Mononuclear cell (primary cell): ENCODE results near the gene LHFPL4. TPM values are rescaled to one million over a fixed set of nuclear protein-coding genes. Genes with fewer than 3 reads are reported as not detected.
"Not testable (repeated sequence)": the region's sequence is repeated elsewhere in the genome, so short reads cannot be mapped to it uniquely, and the experiment has no call there.

ENCODE experiments used
- H3K27me3 ChIP-seq: 2 replicates; pipeline ENCODE4 v1.6.0; 2011; ENCODE audit warnings: low read length, control low read depth; ENCODE audit not compliant: insufficient read depth
- H3K4me1 ChIP-seq: 2 replicates; pipeline ENCODE4 v1.5.1; 2011; ENCODE audit warnings: mild to moderate bottlenecking, low read length, control low read depth; ENCODE audit not compliant: insufficient read depth
- H3K4me3 ChIP-seq: 2 replicates; pipeline ENCODE4 v1.5.1; 2011; ENCODE audit warnings: mild to moderate bottlenecking, low read length, moderate library complexity
- H3K9me3 ChIP-seq: 2 replicates; pipeline ENCODE4 v1.5.1; 2011; ENCODE audit warnings: low read depth, mild to moderate bottlenecking, control low read depth, low read length
- total RNA-seq: library from RNA; depleted of rRNA; stranded (reverse); fragments of >200 nt; gene quantifications from one replicate; pipeline ENCODE4 v1.2.3, GENCODE V29; 2012

Gene LHFPL4
- total RNA-seq, 1 donor = not detected

DNA sequence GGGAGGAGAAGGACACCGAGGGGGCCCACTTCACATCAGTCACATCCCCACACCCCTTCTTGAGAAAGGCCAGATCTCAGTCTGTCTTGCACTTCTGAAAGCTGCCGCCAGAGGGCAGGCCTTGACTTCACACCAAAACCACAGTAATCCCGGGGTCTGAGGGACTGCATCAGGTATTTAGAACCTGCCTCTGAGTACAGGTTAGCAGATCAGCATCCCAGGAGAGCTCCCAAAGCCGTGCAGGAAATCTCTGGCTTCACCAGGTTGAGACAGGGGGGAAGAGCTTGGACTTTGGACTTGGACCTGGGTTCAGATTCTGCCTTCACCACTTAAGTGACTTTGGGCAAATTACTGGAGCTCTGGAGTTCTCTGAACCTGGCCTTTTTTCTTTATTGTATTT lies 50.3 kb downstream of the LHFPL4 start:
- H3K4me1 ChIP-seq = peaks cover 10% of the 10 kb centered on the region
- H3K4me3 ChIP-seq = no peak overlapping the region
- H3K9me3 ChIP-seq = no peaks in the 10 kb centered on the region
- peaks cover 27% of the 10 kb centered on the region for H3K27me3 ChIP-seq

DNA sequence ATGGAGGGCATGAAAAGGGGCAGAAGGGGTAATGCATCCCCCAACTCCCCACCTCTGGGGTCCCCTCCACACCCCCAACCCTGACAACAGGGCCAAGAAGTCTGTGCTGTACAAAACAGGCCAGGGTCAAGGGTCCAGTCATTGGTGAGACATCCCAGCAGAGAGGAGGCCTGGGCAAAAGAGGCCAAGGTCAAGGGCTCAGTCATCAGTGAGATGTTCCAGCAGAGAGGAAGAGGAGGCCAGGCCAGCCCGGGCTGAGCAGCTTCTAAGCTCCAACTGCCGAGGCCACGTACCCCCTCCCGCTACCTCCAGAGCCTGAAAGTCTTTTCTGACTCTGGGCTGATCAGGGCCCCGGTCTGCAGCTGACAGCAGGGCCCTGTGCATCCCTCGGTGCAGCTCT lies 52.4 kb downstream of the LHFPL4 start:
- no peaks in the 10 kb centered on the region for H3K9me3 ChIP-seq
- H3K27me3 ChIP-seq = peaks cover 27% of the 10 kb centered on the region
- peaks cover 10% of the 10 kb centered on the region for H3K4me1 ChIP-seq
- H3K4me3 ChIP-seq = no peak overlapping the region

DNA sequence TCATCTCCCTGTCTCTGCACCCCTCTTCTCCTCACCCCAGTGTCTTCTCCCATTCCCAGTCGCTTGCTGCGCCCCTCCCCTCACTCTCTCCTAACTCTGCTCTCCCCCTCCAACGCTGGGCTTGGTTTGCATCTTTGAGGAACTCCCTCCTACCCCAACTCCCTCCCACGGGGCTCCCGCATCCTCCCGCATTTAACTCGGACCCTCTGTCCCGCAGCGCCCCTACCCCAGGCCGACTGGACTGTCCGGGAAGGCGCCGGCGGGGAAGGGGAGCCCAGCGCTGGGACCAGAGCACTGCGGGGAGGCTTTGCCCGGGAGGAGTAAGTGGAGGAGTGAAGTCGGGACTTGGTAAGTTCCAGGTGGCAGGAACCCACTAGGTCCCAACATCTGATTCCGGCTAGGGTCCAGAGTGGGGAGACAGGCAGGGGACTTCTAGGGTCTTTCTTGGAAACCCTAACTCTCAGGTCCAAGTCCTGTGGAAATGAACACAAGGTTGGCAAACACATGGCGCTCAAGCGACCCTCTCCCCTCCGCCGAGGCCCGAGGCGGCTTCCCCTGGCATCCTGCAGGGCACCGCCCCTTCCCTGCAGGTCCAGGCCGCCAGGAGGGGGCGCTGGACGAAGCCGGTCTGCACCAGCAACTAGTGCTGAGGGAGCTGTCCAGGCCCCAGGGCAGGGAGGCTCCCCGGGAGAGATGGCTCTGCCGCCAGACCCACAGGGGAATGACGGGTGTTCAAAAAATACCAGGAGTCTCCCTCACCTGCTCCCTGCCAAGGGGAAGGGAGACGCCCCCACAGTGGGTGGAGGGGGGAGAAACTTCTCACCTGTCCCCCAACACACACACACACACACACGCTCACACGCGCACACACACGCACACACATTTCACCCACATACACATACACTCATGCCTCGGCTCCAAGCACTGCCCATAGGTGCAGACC lies 53.2 kb downstream of the LHFPL4 start:
- no peaks in the 10 kb centered on the region for H3K9me3 ChIP-seq
- peaks cover 10% of the 10 kb centered on the region for H3K4me1 ChIP-seq
- peaks cover 27% of the 10 kb centered on the region for H3K27me3 ChIP-seq
- H3K4me3 ChIP-seq = no peak overlapping the region

DNA sequence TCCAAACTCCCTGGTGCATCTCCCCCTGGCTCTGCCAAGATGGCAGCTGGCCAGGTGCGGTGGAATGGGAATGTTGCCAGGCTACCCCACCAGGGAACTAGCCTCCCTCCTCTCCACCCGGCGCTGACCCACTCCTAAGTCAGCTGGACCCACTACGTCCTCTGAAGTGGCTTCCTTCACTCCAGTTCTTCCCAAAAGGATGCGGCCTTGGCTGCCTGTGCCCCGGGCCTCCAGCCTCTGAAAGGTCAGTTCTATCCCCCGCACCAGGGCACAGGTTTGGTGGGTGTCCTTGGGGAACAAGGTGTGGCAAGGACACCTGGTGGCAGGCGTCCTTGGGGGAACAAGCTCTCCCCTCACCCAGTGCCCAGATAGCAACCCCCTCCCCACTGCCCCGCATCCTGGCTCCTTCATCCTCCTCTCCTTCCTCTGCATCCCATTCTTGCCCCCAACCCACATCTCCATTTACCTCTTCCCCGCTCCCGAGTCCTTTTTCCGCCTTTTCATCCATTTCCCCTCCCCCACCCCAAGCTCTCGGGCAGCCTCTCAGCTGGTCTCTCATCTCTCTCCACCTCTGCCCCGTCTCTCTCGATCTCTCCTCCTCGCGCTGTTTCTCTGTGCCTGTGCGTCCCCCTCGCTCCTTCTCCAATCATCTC lies 54.0 kb downstream of the LHFPL4 start:
- Histone ChIP-seq H3K4me1 (peaks cover 10% of the 10 kb centered on the region), H3K9me3 (no peaks in the 10 kb centered on the region), H3K4me3 (no peak overlapping the region), H3K27me3 (peaks cover 27% of the 10 kb centered on the region)

DNA sequence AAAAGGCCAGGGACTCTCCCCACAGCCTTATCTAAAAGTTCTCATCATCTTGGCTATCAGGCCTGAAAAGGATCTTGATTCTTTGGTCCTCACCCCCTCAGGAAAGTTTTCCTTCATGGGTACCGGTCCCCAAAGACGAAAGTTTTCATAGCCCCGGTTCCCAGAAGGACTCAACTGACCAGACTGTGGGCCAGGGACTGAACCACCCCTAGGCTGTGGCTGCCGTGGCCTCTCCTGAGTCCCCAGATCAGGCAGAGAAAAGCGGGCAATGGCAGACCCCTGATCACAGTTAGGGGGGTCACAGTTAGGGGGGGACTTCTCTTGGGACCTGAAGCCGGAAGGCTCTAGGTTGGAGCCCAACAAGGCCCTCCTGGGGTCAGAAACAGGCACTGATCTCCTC lies 54.8 kb downstream of the LHFPL4 start:
- H3K4me1 ChIP-seq = peaks cover 10% of the 10 kb centered on the region
- no peak overlapping the region for H3K4me3 ChIP-seq
- H3K27me3 ChIP-seq = peaks cover 27% of the 10 kb centered on the region
- H3K9me3 ChIP-seq = no peaks in the 10 kb centered on the region

DNA sequence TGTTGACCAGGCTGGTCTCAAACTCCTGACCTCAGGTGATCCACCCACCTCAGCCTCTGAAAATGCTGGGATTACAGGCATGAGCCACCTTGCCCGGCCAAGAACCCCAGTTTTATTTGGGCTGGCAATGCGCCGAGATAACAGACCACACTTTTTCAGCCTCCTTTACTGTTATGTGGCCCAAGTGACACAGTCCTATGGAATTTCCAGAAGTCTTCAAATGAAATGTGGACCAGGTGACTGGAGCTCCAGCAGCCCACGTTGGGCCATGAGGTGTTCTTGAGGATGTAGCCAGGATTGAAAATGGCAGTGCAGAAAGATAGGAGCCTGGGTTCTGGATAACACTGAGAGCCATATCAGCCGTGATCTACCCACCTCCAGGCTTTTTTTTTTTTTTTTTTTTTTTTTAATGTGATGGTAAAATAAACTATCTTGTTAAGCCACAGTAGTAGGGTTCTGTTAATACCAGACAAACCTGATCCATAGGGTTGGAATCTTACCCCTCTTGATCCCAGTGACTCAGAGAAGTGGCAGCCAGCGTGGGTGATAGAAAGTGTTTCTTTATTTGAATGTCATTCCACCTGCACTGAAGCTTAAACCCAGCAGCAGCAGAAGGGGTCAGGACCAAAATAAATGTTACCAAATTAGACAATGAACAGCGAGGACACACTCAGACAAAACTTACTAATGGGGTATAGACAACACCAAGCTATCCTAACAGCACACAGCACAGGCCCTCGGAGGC lies 55.6 kb downstream of the LHFPL4 start:
- peaks cover 27% of the 10 kb centered on the region for H3K27me3 ChIP-seq
- H3K4me3 ChIP-seq = no peak overlapping the region
- no peaks in the 10 kb centered on the region for H3K9me3 ChIP-seq
- peaks cover 10% of the 10 kb centered on the region for H3K4me1 ChIP-seq

DNA sequence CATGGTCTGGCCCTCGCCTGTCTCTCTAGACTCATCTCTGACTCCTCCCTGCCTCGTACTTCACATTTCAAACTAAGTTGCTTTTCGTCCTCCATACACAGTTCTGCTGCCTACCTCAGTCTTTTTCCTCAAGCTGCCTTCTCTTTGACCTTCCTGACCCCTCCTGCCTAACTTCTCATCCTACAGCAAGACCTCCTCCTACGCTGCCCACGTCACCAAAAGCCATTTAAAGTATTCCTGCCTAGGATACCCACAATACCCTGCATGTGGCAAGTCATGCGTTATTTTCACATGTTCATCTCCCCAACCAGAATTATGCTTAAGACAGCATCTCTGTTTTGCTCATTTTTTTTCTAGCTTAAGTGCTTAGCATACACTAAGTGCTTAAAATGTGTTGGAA lies 56.7 kb downstream of the LHFPL4 start:
- no peaks in the 10 kb centered on the region for H3K9me3 ChIP-seq
- peaks cover 27% of the 10 kb centered on the region for H3K27me3 ChIP-seq
- peaks cover 10% of the 10 kb centered on the region for H3K4me1 ChIP-seq
- H3K4me3 ChIP-seq = no peak overlapping the region

DNA sequence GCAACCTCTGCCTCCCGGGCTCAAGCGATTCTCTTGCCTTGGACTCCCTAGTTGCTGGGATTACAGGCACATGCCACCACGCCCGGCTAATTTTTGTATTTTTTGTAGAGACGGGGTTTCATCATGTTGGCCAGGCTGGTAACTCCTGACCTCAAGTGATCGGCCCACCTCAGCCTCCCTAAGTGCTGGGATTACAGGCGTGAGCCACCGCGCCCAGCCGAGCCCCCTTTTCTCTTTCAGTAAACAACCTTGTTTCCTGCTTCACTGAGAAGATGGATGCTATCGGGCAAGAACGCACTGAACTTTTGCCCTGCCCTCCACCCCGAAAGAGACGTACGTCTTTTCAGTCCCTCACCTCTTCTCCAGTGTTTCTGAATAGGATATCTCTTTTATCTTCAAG lies 59.6 kb downstream of the LHFPL4 start:
- H3K4me1 ChIP-seq, H3K27me3 ChIP-seq, H3K4me3 ChIP-seq, H3K9me3 ChIP-seq: not testable (repeated sequence)

DNA sequence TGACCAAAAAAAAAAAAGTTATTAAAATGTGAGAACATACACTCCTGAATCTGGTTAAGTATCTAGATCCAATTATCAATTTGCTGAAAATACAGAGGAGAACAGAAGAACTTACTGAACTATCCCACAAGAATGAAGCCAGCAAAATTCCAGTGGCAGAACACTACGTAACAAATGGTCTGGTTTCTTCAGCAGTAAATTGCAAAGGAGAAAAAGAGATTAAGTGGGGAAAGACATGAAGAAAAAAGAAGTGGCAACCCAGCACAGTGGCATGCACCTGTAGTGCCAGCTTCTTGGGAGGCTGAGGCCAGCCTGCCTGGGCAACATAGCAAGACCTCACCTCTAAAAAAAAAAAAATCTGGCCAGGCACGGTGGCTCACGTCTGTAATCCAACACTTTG lies 62.1 kb downstream of the LHFPL4 start:
- H3K4me1 ChIP-seq = no peaks in the 10 kb centered on the region
- no peaks in the 10 kb centered on the region for H3K9me3 ChIP-seq
- H3K27me3 ChIP-seq = no peaks in the 10 kb centered on the region
- H3K4me3 ChIP-seq = no peak overlapping the region

DNA sequence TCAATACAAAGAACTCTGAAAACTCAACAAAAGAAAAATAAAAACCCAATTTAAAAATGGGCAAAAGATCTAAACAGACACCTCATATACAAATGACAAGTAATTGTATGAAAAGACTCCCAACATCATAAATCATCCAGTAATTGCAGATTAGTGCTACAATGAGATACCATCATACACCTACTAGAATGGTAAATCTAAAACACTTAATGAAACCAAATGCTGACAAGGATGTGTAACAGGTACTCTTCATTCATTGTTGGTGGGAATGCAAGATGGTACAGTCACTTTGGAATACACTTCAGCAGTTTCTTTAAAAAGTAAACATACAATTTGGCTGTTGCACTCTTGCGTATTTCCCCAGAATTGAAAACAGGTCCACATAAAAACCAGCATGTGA lies 68.4 kb downstream of the LHFPL4 start:
- Histone ChIP-seq H3K4me3 (no peak overlapping the region), H3K27me3 (no peaks in the 10 kb centered on the region), H3K4me1 (no peaks in the 10 kb centered on the region), H3K9me3 (no peaks in the 10 kb centered on the region)

DNA sequence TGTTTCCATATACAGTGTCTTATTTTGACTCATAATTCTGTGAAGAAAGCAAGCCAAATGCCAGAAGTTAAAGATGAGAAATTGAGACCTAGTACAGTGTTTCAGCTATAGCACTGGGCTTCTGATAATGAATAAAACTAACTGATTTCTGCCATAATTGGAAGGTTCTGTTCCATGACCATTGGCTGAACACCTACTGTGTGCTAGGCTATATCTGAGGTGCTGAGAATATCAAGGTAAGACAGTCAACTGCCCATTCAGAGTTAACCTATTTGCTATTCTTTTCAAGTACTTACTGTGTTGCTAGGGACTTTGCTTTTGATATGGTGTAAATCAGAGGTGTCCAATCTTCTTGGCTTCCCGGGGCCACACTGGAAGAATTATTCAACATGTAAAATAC lies 73.4 kb downstream of the LHFPL4 start:
- no peaks in the 10 kb centered on the region for H3K9me3 ChIP-seq
- H3K27me3 ChIP-seq = no peaks in the 10 kb centered on the region
- H3K4me1 ChIP-seq = no peaks in the 10 kb centered on the region
- no peak overlapping the region for H3K4me3 ChIP-seq

DNA sequence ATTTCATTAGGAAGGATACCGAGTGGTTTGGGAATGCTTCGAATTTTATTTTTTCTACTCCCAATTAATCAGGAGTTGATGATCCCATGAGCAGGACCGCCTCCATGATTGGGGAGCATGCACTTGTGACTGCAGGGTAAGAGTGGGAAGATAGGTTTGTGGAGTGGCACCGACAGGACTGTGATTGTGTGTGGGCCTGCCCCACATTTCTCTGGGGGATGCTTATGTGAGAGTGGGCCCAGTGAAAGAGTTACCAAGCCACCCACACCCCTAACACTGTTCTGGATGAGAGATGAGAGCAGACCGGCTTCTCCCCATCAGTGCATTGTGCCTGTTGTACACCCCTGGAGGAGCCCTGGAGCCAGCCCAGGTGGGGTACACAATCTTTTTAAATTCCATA lies 76.7 kb downstream of the LHFPL4 start:
- H3K27me3 ChIP-seq = no peaks in the 10 kb centered on the region
- no peaks in the 10 kb centered on the region for H3K9me3 ChIP-seq

DNA sequence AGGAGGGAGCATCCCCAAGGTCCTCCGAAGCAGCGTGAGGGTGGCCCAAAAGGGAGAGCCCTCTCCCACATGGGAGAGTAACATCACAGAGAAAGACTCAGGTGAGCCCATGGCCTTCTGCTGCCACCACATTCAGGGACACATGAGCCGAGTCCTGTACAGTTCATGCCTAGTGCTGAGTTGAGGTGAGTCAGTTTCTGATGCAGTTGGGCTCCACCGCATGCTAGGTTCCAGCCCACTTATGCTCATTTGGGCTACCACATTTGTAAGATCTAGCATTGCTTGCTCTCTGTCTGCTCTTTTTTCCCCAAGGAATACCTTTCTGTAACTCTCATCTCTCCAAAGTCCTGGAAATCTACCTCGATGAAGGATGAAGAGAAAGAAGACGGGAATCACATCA lies 79.1 kb downstream of the LHFPL4 start:
- Histone ChIP-seq H3K4me3 (no peak overlapping the region), H3K9me3 (no peaks in the 10 kb centered on the region), H3K27me3 (no peaks in the 10 kb centered on the region), H3K4me1 (no peaks in the 10 kb centered on the region)

More for the DNA sequence above, 76.7 kb downstream of the LHFPL4 start:
- Histone ChIP-seq H3K4me3 (no peak overlapping the region), H3K4me1 (no peaks in the 10 kb centered on the region)

DNA sequence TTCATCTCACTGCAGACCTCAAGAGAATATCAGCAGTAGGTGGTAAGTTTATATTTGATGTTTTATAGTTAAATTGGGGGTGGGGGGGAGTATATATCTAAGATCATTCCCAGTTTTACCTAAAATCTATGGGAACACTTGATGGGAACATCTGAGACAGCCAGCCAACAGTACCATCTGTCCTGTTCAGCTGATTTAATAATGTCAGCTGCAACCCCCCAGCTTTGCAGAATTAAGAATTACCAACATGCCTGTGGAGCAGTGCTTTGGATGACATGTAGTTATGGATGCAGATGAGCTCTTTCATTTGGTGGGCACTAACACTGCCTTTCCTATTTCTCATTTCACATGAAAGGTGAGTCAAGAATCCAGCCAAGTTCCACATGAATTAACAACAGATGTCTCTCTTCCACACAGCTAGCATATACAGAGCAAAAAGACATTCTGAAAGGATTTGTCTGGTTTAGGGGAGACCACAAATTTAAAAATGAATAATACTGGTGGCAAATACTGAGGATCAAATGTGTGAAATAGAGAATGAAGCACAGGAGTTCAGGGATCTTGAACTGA lies 80.0 kb downstream of the LHFPL4 start:
- Histone ChIP-seq H3K4me1 (no peaks in the 10 kb centered on the region), H3K4me3 (no peak overlapping the region), H3K27me3 (no peaks in the 10 kb centered on the region), H3K9me3 (no peaks in the 10 kb centered on the region)

DNA sequence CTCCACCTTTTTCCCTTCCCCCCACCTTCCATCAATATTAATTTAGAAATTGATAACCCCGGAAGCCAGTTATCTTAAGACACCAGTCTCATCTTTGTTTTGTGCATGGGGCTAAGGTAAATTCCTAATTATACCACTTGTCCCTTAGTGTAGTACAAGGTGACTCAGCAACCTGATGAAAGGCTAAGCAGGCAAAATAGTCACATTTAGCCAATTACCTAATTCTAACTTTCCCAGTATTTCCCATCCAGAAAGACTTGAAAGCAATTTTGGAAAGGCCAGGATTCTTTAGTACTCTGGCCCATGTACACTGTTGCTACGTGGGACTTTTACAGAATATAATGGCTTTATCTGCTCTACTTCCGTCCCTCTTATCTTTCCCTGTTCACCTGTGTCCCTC lies 83.6 kb downstream of the LHFPL4 start:
- no peaks in the 10 kb centered on the region for H3K27me3 ChIP-seq
- no peak overlapping the region for H3K4me3 ChIP-seq
- no peaks in the 10 kb centered on the region for H3K4me1 ChIP-seq
- no peaks in the 10 kb centered on the region for H3K9me3 ChIP-seq
